IMR-90 (cell line): ENCODE results near the gene TANGO6. TPM values are rescaled to one million over a fixed set of nuclear protein-coding genes. Genes with fewer than 3 reads are reported as not detected.

Experiments used
- ATAC-seq: fragments of 200-7000 bp; cut with Tn5 transposase; 2 replicates; pipeline ENCODE4 v1.9.1; 2020; ENCODE audit warnings: low read depth, mild to moderate bottlenecking, moderate library complexity
- BruUV-seq: library from RNA; stranded (reverse); fragments of 400-500 nt; replicated peaks from 2 replicates; lab custom pipeline; 2021; lab: Mats Ljungman, UMichigan
- CTCF ChIA-PET: fragments of 300-600 bp; formaldehyde crosslinking; extraction: SDS; loops from one replicate; lab custom pipeline; 2021; ENCODE audit warnings: antibody characterized with exemption; lab: Yijun Ruan, JAX
- POLR2A ChIA-PET: fragments of 300-600 bp; sonication (Branson Sonifier 250); formaldehyde crosslinking; loops from one replicate; lab custom pipeline; 2022; ENCODE audit warnings: antibody characterized with exemption; ENCODE audit not compliant: unreplicated experiment; lab: Charles Lee
- DNase-seq: peaks from one replicate; pipeline ENCODE4 v3.0.0; 2013
- H2AFZ ChIP-seq: replicated peaks from 2 replicates; pipeline ENCODE3; 2013; ENCODE audit warnings: low read length, mild to moderate bottlenecking; ENCODE audit not compliant: poor library complexity
- H2AK5ac ChIP-seq: 2 replicates; pipeline ENCODE4 v1.6.1; 2013; ENCODE audit warnings: low read depth, low read length, inconsistent platforms
- H2AK9ac ChIP-seq: replicated peaks from 2 replicates; pipeline ENCODE3; 2013; ENCODE audit warnings: mild to moderate bottlenecking, low read depth, low read length, moderate library complexity; ENCODE audit not compliant: poor library complexity
- H2BK120ac ChIP-seq: 2 replicates; pipeline ENCODE4 v1.6.1; 2013; ENCODE audit warnings: low read depth, low read length, inconsistent platforms
- H2BK15ac ChIP-seq: 3 replicates; pipeline ENCODE4 v1.6.1; 2013; ENCODE audit warnings: low read depth, low read length, inconsistent platforms
- H2BK20ac ChIP-seq: 2 replicates; pipeline ENCODE4 v1.6.1; 2013; ENCODE audit warnings: low read depth, mild to moderate bottlenecking, inconsistent platforms, low read length, moderate library complexity
- H2BK5ac ChIP-seq: 2 replicates; pipeline ENCODE4 v1.6.1; 2013; ENCODE audit warnings: mild to moderate bottlenecking, low read depth, low read length, inconsistent platforms; ENCODE audit not compliant: poor library complexity, severe bottlenecking
- H3K14ac ChIP-seq: replicated peaks from 2 replicates; pipeline ENCODE4 v1.6.1; 2013; ENCODE audit warnings: low read depth, low read length, inconsistent platforms
- H3K18ac ChIP-seq: 2 replicates; pipeline ENCODE4 v1.6.1; 2013; ENCODE audit warnings: low read depth, low read length, control low read depth
- H3K23ac ChIP-seq: 2 replicates; pipeline ENCODE4 v1.6.1; 2013; ENCODE audit warnings: low read depth, low read length, inconsistent platforms
- H3K27ac ChIP-seq: 2 replicates; pipeline ENCODE4 v1.5.1; 2013; ENCODE audit warnings: mild to moderate bottlenecking, control low read depth, low read length; ENCODE audit not compliant: insufficient read depth
- H3K27me3 ChIP-seq: 2 replicates; pipeline ENCODE4 v1.6.1; 2013; ENCODE audit warnings: low read length; ENCODE audit not compliant: control insufficient read depth, insufficient read depth
- H3K36me3 ChIP-seq: 2 replicates; pipeline ENCODE4 v1.6.1; 2013; ENCODE audit warnings: low read length, mixed read lengths; ENCODE audit not compliant: control insufficient read depth, insufficient read depth
- H3K4ac ChIP-seq: 2 replicates; pipeline ENCODE4 v1.6.1; 2013; ENCODE audit warnings: low read depth, low read length, inconsistent platforms
- H3K4me1 ChIP-seq: 2 replicates; pipeline ENCODE4 v1.6.1; 2013; ENCODE audit warnings: low read length, mixed read lengths; ENCODE audit not compliant: control insufficient read depth, insufficient read depth
- H3K4me2 ChIP-seq: 2 replicates; pipeline ENCODE4 v1.6.1; 2013; ENCODE audit warnings: low read depth, mild to moderate bottlenecking, control low read depth, low read length, moderate library complexity
- H3K4me3 ChIP-seq: 2 replicates; pipeline ENCODE4 v1.5.1; 2013; ENCODE audit warnings: low read depth, mild to moderate bottlenecking, control low read depth, low read length, moderate library complexity; ENCODE audit not compliant: insufficient read depth
- H3K56ac ChIP-seq: 2 replicates; pipeline ENCODE4 v1.6.1; 2013; ENCODE audit warnings: low read length, inconsistent platforms; ENCODE audit not compliant: insufficient read depth; ENCODE audit errors: extremely low read depth
- H3K79me1 ChIP-seq, 2 experiments: 2 replicates each; pipeline ENCODE4 v1.6.1; 2013; ENCODE audit warnings: low read length in 2 of 2, inconsistent platforms in 1 of 2, low read depth in 1 of 2
- H3K9ac ChIP-seq: 2 replicates; pipeline ENCODE4 v1.6.1; 2013; ENCODE audit warnings: low read depth, low read length, control low read depth
- H3K9me1 ChIP-seq: 2 replicates; pipeline ENCODE4 v1.6.1; 2013; ENCODE audit warnings: low read length, inconsistent platforms; ENCODE audit not compliant: insufficient read depth
- H3K9me3 ChIP-seq: 2 replicates; pipeline ENCODE4 v1.6.1; 2013; ENCODE audit warnings: low read length; ENCODE audit not compliant: control insufficient read depth, insufficient read depth
- H4K20me1 ChIP-seq: 2 replicates; pipeline ENCODE4 v1.6.1; 2013; ENCODE audit warnings: low read length, inconsistent platforms; ENCODE audit not compliant: insufficient read depth
- H4K5ac ChIP-seq: 2 replicates; pipeline ENCODE4 v1.6.1; 2013; ENCODE audit warnings: mild to moderate bottlenecking, low read depth, low read length, control low read depth
- H4K8ac ChIP-seq, 2 experiments: 2 replicates each; pipeline ENCODE4 v1.6.1; 2013; ENCODE audit warnings: low read depth in 2 of 2, low read length in 2 of 2, control low read depth in 1 of 2, inconsistent platforms in 1 of 2
- H4K91ac ChIP-seq: 2 replicates; pipeline ENCODE4 v1.6.1; 2013; ENCODE audit warnings: low read depth, low read length, inconsistent platforms; ENCODE audit not compliant: insufficient read depth
- CHD1 ChIP-seq: IDR thresholded peaks from 2 replicates; pipeline ENCODE4 v1.6.1; 2012; ENCODE audit warnings: low read depth, low read length, improper control_type of control experiment
- CTCF ChIP-seq: conservative IDR thresholded peaks from 2 replicates; pipeline ENCODE4 v1.5.1; 2012; ENCODE audit warnings: mild to moderate bottlenecking, low read depth, low read length, improper control_type of control experiment
- MAZ ChIP-seq: IDR thresholded peaks from 2 replicates; pipeline ENCODE4 v1.6.1; 2012; ENCODE audit warnings: low read depth, mild to moderate bottlenecking, low read length, improper control_type of control experiment, moderate library complexity, borderline replicate concordance
- NFE2L2 ChIP-seq: fragments of 150-350 bp; IDR thresholded peaks from 2 replicates; pipeline ENCODE4 v1.6.1; 2016; ENCODE audit warnings: low read depth, mild to moderate bottlenecking, low read length
- POLR2A ChIP-seq: IDR thresholded peaks from 2 replicates; pipeline ENCODE4 v1.6.1; 2012; ENCODE audit warnings: mild to moderate bottlenecking, low read depth, low read length
- RCOR1 ChIP-seq: IDR thresholded peaks from 2 replicates; pipeline ENCODE4 v1.6.1; 2012; ENCODE audit warnings: mild to moderate bottlenecking, low read length, improper control_type of control experiment; ENCODE audit not compliant: insufficient replicate concordance
- RFX5 ChIP-seq: IDR thresholded peaks from 2 replicates; pipeline ENCODE4 v1.8.0; 2012; ENCODE audit warnings: low read depth, mild to moderate bottlenecking, low read length, moderate library complexity
- WGBS, 2 experiments: methylation state at CpG; one replicate each; pipeline versions ENCODE4 v1.1.5 to v1.1.7; 2013; ENCODE audit warnings: missing lambda C conversion rate in 2 of 2; ENCODE audit not compliant: insufficient read length in 1 of 2; ENCODE audit errors: extremely low coverage in 2 of 2; 5-methylcytosine and 5-hydroxymethylcytosine counted together
- dilution Hi-C: fragments of 300-500 bp; cut with HindIII; formaldehyde crosslinking; loops from one replicate; pipeline ENCODE4 v1.14.3; 2018; ENCODE audit warnings: low sequenced_read_pairs; ENCODE audit not compliant: unreplicated experiment
- in situ Hi-C: fragments of 300-500 bp; cut with MboI; formaldehyde crosslinking; loops from 3 replicates; pipeline ENCODE4 v1.14.3; 2019; ENCODE audit warnings: low sequenced_read_pairs, inconsistent platforms, mixed read lengths
- intact Hi-C: fragments of 100-400 bp; cut with micrococcal nuclease; formaldehyde crosslinking; loops from 2 replicates; pipeline ENCODE4 v1.10.0; 2022
- polyA plus RNA-seq, 3 experiments: library from polyadenylated mRNA; depleted of rRNA; stranded (reverse); fragments of >200 nt; gene quantifications; 2 replicates each; pipeline ENCODE4 v1.2.3, GENCODE V29; 2012; ENCODE audit warnings: low replicate concordance in 1 of 3
- total RNA-seq: library from RNA; depleted of rRNA; stranded (reverse); fragments of >200 nt; gene quantifications from 2 replicates; pipeline ENCODE4 v1.2.3, GENCODE V29; 2012

Gene TANGO6
- total and polyA plus RNA-seq, 2 of the 4 experiments (the other 2 are of a cell fraction): 6.7 to 22.4 TPM

- no peak overlapping the region for H3K27ac ChIP-seq
- H3K23ac ChIP-seq: no peak overlapping the region
- no peak overlapping the region for H4K91ac ChIP-seq
- no peaks in the 10 kb centered on the region for H3K79me1 ChIP-seq
- H3K9me3 ChIP-seq: no peaks in the 10 kb centered on the region
- H3K9ac ChIP-seq: no peak overlapping the region
- no peak overlapping the region for H2BK20ac ChIP-seq
- no peak overlapping the region for H2AK5ac ChIP-seq
- ChIA-PET POLR2A (no interaction called here), CTCF (no interaction called here)
- H2BK5ac ChIP-seq: no peak overlapping the region
- H3K36me3 ChIP-seq: no peaks in the 10 kb centered on the region
- peaks cover 7% of the 10 kb centered on the region; the same call in 1 of the 2 replicates for H3K4me1 ChIP-seq
- no peak overlapping the region for H4K8ac ChIP-seq
- in situ Hi-C loops: no loop called here
- no peak for ATAC-seq
- H3K27me3 ChIP-seq: no peaks in the 10 kb centered on the region
- no TSS peak for BruUV-seq
- no peak overlapping the region for H2BK120ac ChIP-seq
- H3K4me3 ChIP-seq: no peak overlapping the region
- no peaks in the 10 kb centered on the region for H4K20me1 ChIP-seq
- H3K9me1 ChIP-seq: no peaks in the 10 kb centered on the region; the same call in 1 of the 2 replicates
- H2AK9ac ChIP-seq: no peak overlapping the region
- H2BK15ac ChIP-seq: no peak overlapping the region
- no peak overlapping the region for H4K5ac ChIP-seq
- H3K14ac ChIP-seq: no peak overlapping the region
- intact Hi-C loops: no loop called here
- H2AFZ ChIP-seq: no peak overlapping the region
- dilution Hi-C loops: no loop called here
- H3K56ac ChIP-seq: no peak overlapping the region
- DNase-seq: no peak
- no peak overlapping the region for H3K4ac ChIP-seq
- H3K4me2 ChIP-seq: no peak overlapping the region
- no CpG with 5 or more reads among the region's 3 CpGs for WGBS, 2 experiments
- no peak overlapping the region for H3K18ac ChIP-seq
- TF ChIP-seq MAZ (no peak), CHD1 (no peak), POLR2A (no peak), RFX5 (no peak), CTCF (no peak), NFE2L2 (no peak), RCOR1 (no peak)
Measured at GRCh38 chr16:69093974-69094373, 250.6 kb downstream of the TANGO6 start.
